Measurements from ENCODE around the gene TMEM184B.

DNA sequence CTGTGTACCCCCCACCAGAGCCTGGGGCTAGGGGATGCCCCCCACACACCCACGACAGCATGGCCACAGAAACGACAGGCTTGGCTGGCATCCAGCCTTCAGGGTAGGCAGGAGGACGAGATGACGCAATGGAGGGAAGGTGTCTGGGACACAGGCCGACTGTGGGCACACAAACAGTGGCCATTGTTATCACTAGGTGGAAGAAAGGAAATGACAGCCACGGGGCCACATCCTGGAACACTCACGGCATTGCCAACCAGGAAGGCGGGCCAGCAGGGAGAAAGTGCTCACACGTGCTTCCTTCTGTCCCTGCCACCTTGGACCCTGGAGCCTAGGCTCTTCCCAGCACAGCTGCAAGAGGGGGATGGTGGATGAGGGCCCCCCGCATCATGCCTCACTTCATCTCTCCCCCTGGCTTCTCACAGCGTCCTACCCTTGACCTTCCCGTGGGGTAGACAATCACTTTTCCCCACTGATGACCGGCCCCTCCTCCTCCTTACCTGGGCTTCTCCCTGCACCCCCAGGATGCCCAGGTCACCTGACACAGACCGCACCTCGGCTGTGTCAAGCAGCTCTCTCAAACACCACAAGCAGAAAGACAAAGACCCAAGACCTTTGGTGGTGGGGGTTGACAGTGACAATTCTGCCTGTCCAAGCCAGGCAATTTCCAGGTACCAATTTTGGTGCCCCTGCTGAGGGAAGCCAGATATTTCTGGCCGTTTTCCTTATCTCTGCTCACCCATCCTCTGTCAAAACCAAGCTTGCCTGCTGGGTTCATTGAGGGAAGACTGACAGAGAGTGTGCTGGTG, 99.8 kb downstream of the TMEM184B start:
- TF ChIP-seq, protein P1, sequence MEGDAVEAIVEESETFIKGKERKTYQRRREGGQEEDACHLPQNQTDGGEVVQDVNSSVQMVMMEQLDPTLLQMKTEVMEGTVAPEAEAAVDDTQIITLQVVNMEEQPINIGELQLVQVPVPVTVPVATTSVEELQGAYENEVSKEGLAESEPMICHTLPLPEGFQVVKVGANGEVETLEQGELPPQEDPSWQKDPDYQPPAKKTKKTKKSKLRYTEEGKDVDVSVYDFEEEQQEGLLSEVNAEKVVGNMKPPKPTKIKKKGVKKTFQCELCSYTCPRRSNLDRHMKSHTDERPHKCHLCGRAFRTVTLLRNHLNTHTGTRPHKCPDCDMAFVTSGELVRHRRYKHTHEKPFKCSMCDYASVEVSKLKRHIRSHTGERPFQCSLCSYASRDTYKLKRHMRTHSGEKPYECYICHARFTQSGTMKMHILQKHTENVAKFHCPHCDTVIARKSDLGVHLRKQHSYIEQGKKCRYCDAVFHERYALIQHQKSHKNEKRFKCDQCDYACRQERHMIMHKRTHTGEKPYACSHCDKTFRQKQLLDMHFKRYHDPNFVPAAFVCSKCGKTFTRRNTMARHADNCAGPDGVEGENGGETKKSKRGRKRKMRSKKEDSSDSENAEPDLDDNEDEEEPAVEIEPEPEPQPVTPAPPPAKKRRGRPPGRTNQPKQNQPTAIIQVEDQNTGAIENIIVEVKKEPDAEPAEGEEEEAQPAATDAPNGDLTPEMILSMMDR (IDR thresholded peaks at IDR 0.05): no peak
- no peak for TF ChIP-seq POLR2A (IDR thresholded peaks at IDR 0.05)
